ENCODE measurements around the gene ITGA1.

ITGA1 gene

GRCh38 chr5:52945040-52945439 lies 157.3 kb downstream of the ITGA1 start:
- H3K36me3 ChIP-seq (replicated peaks; ENCODE audit: low read depth, low read length), result no peaks in the 10 kb centered on the region
- H3K9me3 ChIP-seq (ENCODE audit: insufficient read depth, low read length), result no peaks in the 10 kb centered on the region
- peaks cover 36% of the 10 kb centered on the region for H3K4me1 ChIP-seq (ENCODE audit: low read length)
- no peaks in the 10 kb centered on the region for H3K27me3 ChIP-seq (ENCODE audit: low read depth, low read length)
- TF ChIP-seq CTCF (IDR thresholded peaks at IDR 0.05; ENCODE audit: low read depth, low read length), result no peak
- no peak for TF ChIP-seq EZH2phosphoT487 (IDR thresholded peaks at IDR 0.05; ENCODE audit: low read depth)
- peak overlapping the region; percentile 97 for H3K4me2 ChIP-seq (ENCODE audit: low read length)
- H3K79me2 ChIP-seq (ENCODE audit: low read length), result no peaks in the 10 kb centered on the region
- H3K9ac ChIP-seq (ENCODE audit: low read length), result peak overlapping the region; percentile 63
- H4K20me1 ChIP-seq (ENCODE audit: insufficient read depth, low read length), result no peaks in the 10 kb centered on the region
- peak overlapping the region; percentile 99 for H2AFZ ChIP-seq (ENCODE audit: low read depth, low read length)
- H3K4me3 ChIP-seq (ENCODE audit: low read length), result peak overlapping the region; percentile 74
- no peak overlapping the region for H3K27ac ChIP-seq (ENCODE audit: low read length)

DNA sequence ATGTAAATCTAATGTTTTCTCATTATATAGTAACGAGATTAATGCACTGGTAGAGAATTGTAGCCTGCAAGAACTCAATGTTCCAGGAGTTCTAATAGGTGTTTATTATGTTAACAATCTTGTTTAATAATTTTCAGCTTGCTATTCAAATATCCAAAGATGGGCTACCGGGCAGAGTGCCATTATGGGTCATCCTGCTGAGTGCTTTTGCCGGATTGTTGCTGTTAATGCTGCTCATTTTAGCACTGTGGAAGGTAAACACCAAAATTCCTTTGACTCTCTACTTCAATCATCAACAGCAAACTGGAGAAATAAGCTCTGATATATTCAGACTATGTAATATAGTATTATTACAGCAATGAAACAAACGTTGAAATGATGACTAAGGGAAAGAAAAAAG lies 159.5 kb downstream of the ITGA1 start:
- Histone ChIP-seq H3K27me3 (ENCODE audit: low read depth, low read length) (no peaks in the 10 kb centered on the region), H3K4me3 (ENCODE audit: low read length) (no peak overlapping the region), H3K4me1 (ENCODE audit: low read length) (peaks cover 40% of the 10 kb centered on the region), H3K79me2 (ENCODE audit: low read length) (no peaks in the 10 kb centered on the region), H2AFZ (ENCODE audit: low read depth, low read length) (no peak overlapping the region), H3K9me3 (ENCODE audit: insufficient read depth, low read length) (no peaks in the 10 kb centered on the region), H3K36me3 (replicated peaks; ENCODE audit: low read depth, low read length) (no peaks in the 10 kb centered on the region), H3K9ac (ENCODE audit: low read length) (no peak overlapping the region), H3K4me2 (ENCODE audit: low read length) (no peak overlapping the region), H4K20me1 (ENCODE audit: insufficient read depth, low read length) (no peaks in the 10 kb centered on the region), H3K27ac (ENCODE audit: low read length) (no peak overlapping the region)
- TF ChIP-seq CTCF (IDR thresholded peaks at IDR 0.05; ENCODE audit: low read depth, low read length) (no peak), EZH2phosphoT487 (IDR thresholded peaks at IDR 0.05; ENCODE audit: low read depth) (no peak)

- H3K9ac ChIP-seq (ENCODE audit: low read length), result no peak overlapping the region
Measured at GRCh38 chr5:52947851-52948250, 160.1 kb downstream of the ITGA1 start.

DNA sequence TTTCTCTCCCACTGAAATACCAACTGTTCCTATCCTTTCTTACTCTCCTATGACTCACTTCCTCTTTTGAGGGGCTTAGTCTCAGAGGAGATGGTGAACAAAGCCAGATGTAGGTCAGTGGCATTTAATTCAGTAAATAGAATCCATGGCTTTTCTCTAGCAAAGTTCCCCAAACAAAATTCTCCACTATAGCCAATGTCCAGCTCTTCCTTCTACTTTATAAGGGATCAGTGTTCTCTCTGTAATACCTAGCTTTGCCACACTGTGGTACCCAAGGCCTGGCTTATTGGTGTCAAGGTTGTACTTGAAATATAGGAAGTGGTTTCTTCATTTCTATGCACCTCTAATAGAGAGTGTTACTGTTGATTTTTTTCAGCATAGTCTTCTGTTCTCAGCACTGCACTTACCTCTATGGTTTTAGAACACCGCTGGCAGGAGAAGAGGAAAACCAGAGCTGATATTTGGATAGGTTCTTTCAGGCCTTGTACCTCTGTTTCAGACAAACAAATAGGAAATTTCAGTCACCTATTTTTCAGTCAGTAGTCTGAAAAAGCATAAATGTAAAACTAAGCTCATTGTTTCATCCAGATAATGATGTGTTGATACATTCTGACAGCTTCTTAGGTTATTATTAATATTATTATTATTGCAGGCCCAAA lies 160.8 kb downstream of the ITGA1 start:
- Histone ChIP-seq H3K9ac (ENCODE audit: low read length) (peak overlapping the region; percentile 33), H3K9me3 (ENCODE audit: insufficient read depth, low read length) (no peaks in the 10 kb centered on the region), H3K4me2 (ENCODE audit: low read length) (peak overlapping the region; percentile 21), H3K79me2 (ENCODE audit: low read length) (no peaks in the 10 kb centered on the region), H4K20me1 (ENCODE audit: insufficient read depth, low read length) (no peaks in the 10 kb centered on the region), H3K27ac (ENCODE audit: low read length) (peak overlapping the region; percentile 52), H3K4me1 (ENCODE audit: low read length) (peaks cover 40% of the 10 kb centered on the region), H3K36me3 (replicated peaks; ENCODE audit: low read depth, low read length) (no peaks in the 10 kb centered on the region), H3K27me3 (ENCODE audit: low read depth, low read length) (no peaks in the 10 kb centered on the region), H2AFZ (ENCODE audit: low read depth, low read length) (no peak overlapping the region), H3K4me3 (ENCODE audit: low read length) (no peak overlapping the region)
- TF ChIP-seq CTCF (IDR thresholded peaks at IDR 0.05; ENCODE audit: low read depth, low read length) (peak; percentile 92), EZH2phosphoT487 (IDR thresholded peaks at IDR 0.05; ENCODE audit: low read depth) (no peak)

More at GRCh38 chr5:52947851-52948250, 160.1 kb downstream of the ITGA1 start:
- Histone ChIP-seq H3K27ac (ENCODE audit: low read length) (no peak overlapping the region), H3K36me3 (replicated peaks; ENCODE audit: low read depth, low read length) (no peaks in the 10 kb centered on the region), H4K20me1 (ENCODE audit: insufficient read depth, low read length) (no peaks in the 10 kb centered on the region), H3K79me2 (ENCODE audit: low read length) (no peaks in the 10 kb centered on the region), H3K9me3 (ENCODE audit: insufficient read depth, low read length) (no peaks in the 10 kb centered on the region), H3K4me2 (ENCODE audit: low read length) (peak overlapping the region; percentile 21; the same call in 1 of the 2 replicates), H3K4me1 (ENCODE audit: low read length) (peaks cover 40% of the 10 kb centered on the region), H3K4me3 (ENCODE audit: low read length) (no peak overlapping the region), H2AFZ (ENCODE audit: low read depth, low read length) (no peak overlapping the region), H3K27me3 (ENCODE audit: low read depth, low read length) (no peaks in the 10 kb centered on the region)
- no peak for TF ChIP-seq CTCF (IDR thresholded peaks at IDR 0.05; ENCODE audit: low read depth, low read length)
- TF ChIP-seq EZH2phosphoT487 (IDR thresholded peaks at IDR 0.05; ENCODE audit: low read depth), result no peak
